HEK293T (cell line): ENCODE measurements around the gene ODAPH.

Experiments used
- ARNT ChIP-seq: fragments of 450-650 bp; IDR thresholded peaks from 2 replicates; pipeline ENCODE4 v1.6.1; 2017; ENCODE audit warnings: mild to moderate bottlenecking
- BHLHE40 ChIP-seq: fragments of 450-650 bp; IDR thresholded peaks from 2 replicates; pipeline ENCODE4 v1.6.1; 2016; ENCODE audit warnings: mild to moderate bottlenecking, moderate library complexity, borderline replicate concordance
- ELF4 ChIP-seq: fragments of 450-650 bp; IDR thresholded peaks from 2 replicates; pipeline ENCODE4 v1.6.1; 2017; ENCODE audit warnings: antibody characterized with exemption
- FOXA1 ChIP-seq: fragments of 450-650 bp; IDR thresholded peaks from 2 replicates; pipeline ENCODE4 v1.6.1; 2016; ENCODE audit warnings: mild to moderate bottlenecking
- FOXK2 ChIP-seq: fragments of 450-650 bp; IDR thresholded peaks from 2 replicates; pipeline ENCODE4 v1.6.1; 2016; ENCODE audit warnings: mild to moderate bottlenecking
- FOXM1 ChIP-seq: fragments of 450-650 bp; IDR thresholded peaks from 2 replicates; pipeline ENCODE4 v1.6.1; 2017; ENCODE audit warnings: mild to moderate bottlenecking, borderline replicate concordance
- HDGF ChIP-seq: fragments of 450-650 bp; IDR thresholded peaks from 2 replicates; pipeline ENCODE4 v1.6.1; 2017; ENCODE audit warnings: antibody characterized with exemption, borderline replicate concordance
- LEF1 ChIP-seq: fragments of 450-650 bp; IDR thresholded peaks from 2 replicates; pipeline ENCODE4 v1.6.1; 2017; ENCODE audit warnings: mild to moderate bottlenecking, borderline replicate concordance
- NFRKB ChIP-seq: fragments of 450-650 bp; IDR thresholded peaks from 2 replicates; pipeline ENCODE4 v1.6.1; 2016; ENCODE audit warnings: mild to moderate bottlenecking, moderate library complexity
- SP1 ChIP-seq: fragments of 450-650 bp; IDR thresholded peaks from 2 replicates; pipeline ENCODE4 v1.6.1; 2017
- SUZ12 ChIP-seq: fragments of 450-650 bp; IDR thresholded peaks from 2 replicates; pipeline ENCODE4 v1.6.1; 2016; ENCODE audit warnings: mild to moderate bottlenecking
- TARDBP ChIP-seq: fragments of 450-650 bp; IDR thresholded peaks from 2 replicates; pipeline ENCODE4 v1.6.1; 2016
- TF ChIP-seq, protein P1 (sequence below): fragments of 450-650 bp; IDR thresholded peaks from 2 replicates; pipeline ENCODE4 v1.6.1; 2016

DNA sequence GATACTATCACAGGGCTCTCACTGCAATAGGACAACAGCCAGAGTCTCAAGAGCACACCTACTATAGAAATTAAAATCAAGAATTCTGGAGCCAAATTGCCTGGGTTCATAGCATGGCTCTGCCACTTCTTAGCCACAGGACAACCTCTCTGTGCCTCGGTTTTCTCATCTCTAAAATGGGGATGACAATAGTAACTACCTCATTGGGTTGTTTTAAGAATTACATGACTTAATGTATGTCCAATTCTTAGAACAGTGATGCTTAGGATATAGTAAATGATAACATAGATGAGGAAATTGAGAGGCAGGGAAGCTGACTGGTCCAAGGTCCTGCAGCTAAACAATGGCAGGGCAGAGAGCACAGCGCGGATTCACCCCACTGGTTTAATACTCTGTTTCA is 11.0 kb upstream of the ODAPH start:
- TF ChIP-seq NFRKB (no peak), FOXA1 (no peak), ELF4 (no peak), SP1 (no peak), BHLHE40 (no peak), TARDBP (no peak), ARNT (no peak), SUZ12 (no peak), FOXK2 (no peak), HDGF (no peak), LEF1 (no peak), FOXM1 (no peak)
- TF ChIP-seq, protein P1, sequence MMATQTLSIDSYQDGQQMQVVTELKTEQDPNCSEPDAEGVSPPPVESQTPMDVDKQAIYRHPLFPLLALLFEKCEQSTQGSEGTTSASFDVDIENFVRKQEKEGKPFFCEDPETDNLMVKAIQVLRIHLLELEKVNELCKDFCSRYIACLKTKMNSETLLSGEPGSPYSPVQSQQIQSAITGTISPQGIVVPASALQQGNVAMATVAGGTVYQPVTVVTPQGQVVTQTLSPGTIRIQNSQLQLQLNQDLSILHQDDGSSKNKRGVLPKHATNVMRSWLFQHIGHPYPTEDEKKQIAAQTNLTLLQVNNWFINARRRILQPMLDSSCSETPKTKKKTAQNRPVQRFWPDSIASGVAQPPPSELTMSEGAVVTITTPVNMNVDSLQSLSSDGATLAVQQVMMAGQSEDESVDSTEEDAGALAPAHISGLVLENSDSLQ: no peak
